Pancreas (tissue), 10 donors: ENCODE measurements around the gene ADAMTSL2. TPM values are rescaled to one million over a fixed set of nuclear protein-coding genes. Genes with fewer than 3 reads are reported as not detected.

Source experiments
- ATAC-seq, 4 donors: fragments of 200-7000 bp; cut with Tn5 transposase; one replicate each; pipeline versions ENCODE4 v1.8.0 to v1.9.1; 2020; ENCODE audit warnings: mild to moderate bottlenecking in 4 of 4, moderate library complexity in 4 of 4
- DNase-seq, 6 donors: peaks; one replicate each; pipeline ENCODE4 v3.0.0-alpha.2; 2020
- FAIRE-seq: peaks from 2 replicates; lab custom pipeline; 2012; peaks lifted over from hg19 to GRCh38; lab: Jason Lieb, UNC
- H3K27ac ChIP-seq, 4 donors: fragments of 200-600 bp; sonication (generic); 1 replicate in 3 of 4; 2 replicates in 1 of 4; pipeline versions ENCODE4 v1.5.0 to v1.8.0; 2020
- H3K27me3 ChIP-seq, 4 donors: fragments of 200-600 bp; one replicate each; pipeline ENCODE4 v1.8.0; 2021
- H3K36me3 ChIP-seq, 3 donors: fragments of 200-600 bp; sonication (generic) in 1 of 3; one replicate each; pipeline versions ENCODE4 v1.5.0 to v1.8.0; 2020 to 2021
- H3K4me1 ChIP-seq, 3 donors: fragments of 200-600 bp; one replicate each; pipeline ENCODE4 v1.8.0; 2021
- H3K4me3 ChIP-seq, 4 donors: fragments of 200-600 bp; sonication (generic) in 2 of 4; one replicate each; pipeline versions ENCODE4 v1.5.0 to v1.8.0; 2020 to 2021
- H3K9me3 ChIP-seq, 4 donors: fragments of 200-600 bp; one replicate each; pipeline ENCODE4 v1.8.0; 2021
- CTCF ChIP-seq, 4 donors: fragments of 200-600 bp; sonication (generic) in 3 of 4; IDR thresholded peaks; one replicate each; pipeline versions ENCODE4 v1.5.0 to v1.8.0; 2021; ENCODE audit warnings: antibody characterized with exemption in 4 of 4
- WGBS, 2 donors: extraction: QIAGEN DNeasy Blood & Tissue Kit; methylation state at CpG; one replicate each; pipeline ENCODE4 v1.1.7; 2013; 5-methylcytosine and 5-hydroxymethylcytosine counted together
- intact Hi-C, 3 donors: fragments of 100-400 bp; cut with DNase I; formaldehyde crosslinking; loops; one replicate each; pipeline versions ENCODE4 v1.11.1 to v1.14.2; 2022
- polyA plus RNA-seq, 2 donors: library from polyadenylated mRNA; stranded (reverse); fragments of 200-250 nt; gene quantifications; one replicate each; pipeline ENCODE4 v1.2.3, GENCODE V29; 2013
- total RNA-seq, 6 donors: library from RNA; stranded (reverse); fragmentation: NEBNext Ultra II Directional in 4 of 6; extraction: Animal tissue kit (Norgen Biotek cat#: 25700) in 4 of 6; gene quantifications; one replicate each; pipeline versions ENCODE4 v1.2.1 to v1.2.4, GENCODE V29; 2021 to 2023
- donor health status: healthy with polysubstance abuse.
- donor health status: DM: no; HTN: no; CAD: no; lungs with moderate emphysema.
- donor health status: DM: no; HTN: no; CAD: no.
- donor health status: control.
- donor health status: control.
- donor health status: Bipolar disorder and iron deficiency.
- donor health status: DM: yes; HTN: yes; CAD: no.
- donor health status: DM: no; HTN: no; CAD: no.
- donor health status: DM: no; HTN: no; CAD: no.
- donor health status: DM: yes; HTN: yes; CAD: no.

The ADAMTSL2 gene
- total and polyA plus RNA-seq, 8 donors, result 1.5 to 12.9 (median 3.2) TPM

GRCh38 chr9:133604214-133604613 lies 69.7 kb downstream of the ADAMTSL2 start:
- H3K4me3 ChIP-seq, result no peak overlapping the region
- intact Hi-C loops, result no loop called here
- no peak for ATAC-seq
- no peak for FAIRE-seq
- no peaks in the 10 kb centered on the region for H3K36me3 ChIP-seq
- peaks cover 0 to 6% (median 0%) of the 10 kb centered on the region in 4 donors for H3K27me3 ChIP-seq
- 28 to 35% methylated on average over 5 of the region's 5 CpGs for WGBS, 2 donors
- TF ChIP-seq CTCF (IDR thresholded peaks at IDR 0.05), result no peak
- no peaks in the 10 kb centered on the region for H3K4me1 ChIP-seq
- no peak overlapping the region for H3K27ac ChIP-seq
- no peak for DNase-seq
- no peaks in the 10 kb centered on the region for H3K9me3 ChIP-seq

- TF ChIP-seq CTCF (IDR thresholded peaks at IDR 0.05), result no peak
- no peak for FAIRE-seq
- 50 to 56% methylated on average over 14 of the region's 14 CpGs for WGBS, 2 donors
- H3K4me1 ChIP-seq, result no peaks in the 10 kb centered on the region
- H3K9me3 ChIP-seq, result no peaks in the 10 kb centered on the region
- no peak for DNase-seq
- no peak overlapping the region for H3K27ac ChIP-seq
- no peaks in the 10 kb centered on the region for H3K36me3 ChIP-seq
- ATAC-seq, result no peak
- intact Hi-C loops, result no loop called here
- peaks cover 0 to 6% (median under 1%) of the 10 kb centered on the region in 4 donors for H3K27me3 ChIP-seq
- no peak overlapping the region for H3K4me3 ChIP-seq
These were observed 70.4 kb downstream of the ADAMTSL2 start for GRCh38 chr9:133604856-133605255.

GRCh38 chr9:133605446-133605845 lies 70.9 kb downstream of the ADAMTSL2 start:
- DNase-seq, result no peak
- no peak for TF ChIP-seq CTCF (IDR thresholded peaks at IDR 0.05)
- whole genome bisulfite sequencing, 2 donors, result 73 to 82% methylated on average over 17 of the region's 17 CpGs
- H3K9me3 ChIP-seq, result no peaks in the 10 kb centered on the region
- intact Hi-C loops, result no loop called here
- no peak overlapping the region for H3K27ac ChIP-seq
- no peaks in the 10 kb centered on the region for H3K36me3 ChIP-seq
- FAIRE-seq, result no peak
- H3K27me3 ChIP-seq, result peaks cover 0 to 6% (median 2%) of the 10 kb centered on the region in 4 donors
- ATAC-seq, result no peak
- no peak overlapping the region for H3K4me3 ChIP-seq
- no peaks in the 10 kb centered on the region for H3K4me1 ChIP-seq

- WGBS, 2 donors, result 60 to 76% methylated on average over 15 to 16 of the region's 16 CpGs
- Histone ChIP-seq H3K9me3 (no peaks in the 10 kb centered on the region), H3K27ac (no peak overlapping the region), H3K4me1 (no peaks in the 10 kb centered on the region), H3K27me3 (peaks cover 0 to 6% (median 2%) of the 10 kb centered on the region in 4 donors), H3K4me3 (no peak overlapping the region), H3K36me3 (no peaks in the 10 kb centered on the region)
- intact Hi-C loops, result no loop called here
- FAIRE-seq, result no peak
- no peak for DNase-seq
- no peak for TF ChIP-seq CTCF (IDR thresholded peaks at IDR 0.05)
- no peak for ATAC-seq
These were observed 71.6 kb downstream of the ADAMTSL2 start for GRCh38 chr9:133605856-133606707.

- no peaks in the 10 kb centered on the region for H3K36me3 ChIP-seq
- FAIRE-seq, result no peak
- no peaks in the 10 kb centered on the region for H3K4me1 ChIP-seq
- peaks cover 0 to 6% (median 2%) of the 10 kb centered on the region in 4 donors for H3K27me3 ChIP-seq
- no peak for TF ChIP-seq CTCF (IDR thresholded peaks at IDR 0.05)
- DNase-seq, result no peak
- ATAC-seq, result no peak
- no peak overlapping the region for H3K4me3 ChIP-seq
- H3K9me3 ChIP-seq, result no peaks in the 10 kb centered on the region
- intact Hi-C loops, result no loop called here
- 46 to 54% methylated on average over 8 of the region's 8 CpGs for WGBS, 2 donors
- H3K27ac ChIP-seq, result no peak overlapping the region
These were observed 72.2 kb downstream of the ADAMTSL2 start for GRCh38 chr9:133606708-133607025.
